Activated CD8-positive, alpha-beta T cell treated with anti-CD3 and anti-CD28 coated beads, Interleukin-2, amount 10 ng/mL, durations not matched to agents 7 days and 5 days (primary cell): ENCODE results near the gene SF3B4. TPM values are rescaled to one million over a fixed set of nuclear protein-coding genes. Genes with fewer than 3 reads are reported as not detected.
A peak's percentile ranks its signal among the peaks of the same experiment; 100 is the strongest.

Experiments used
- ATAC-seq: fragments of 150-1000 bp; cut with Tn5 transposase; one replicate; pipeline ENCODE4 v1.10.0; 2021; ENCODE audit warnings: moderate library complexity
- CTCF ChIA-PET: fragments of 350-600 bp; sonication (Branson Sonifier 250); formaldehyde crosslinking; loops from one replicate; lab custom pipeline; 2021; ENCODE audit warnings: antibody characterized with exemption; lab: Charles Lee
- POLR2A ChIA-PET: fragments of 350-600 bp; sonication (Branson Sonifier 250); formaldehyde crosslinking; loops from one replicate; lab custom pipeline; 2021; ENCODE audit warnings: antibody characterized with exemption; lab: Charles Lee
- DNase-seq: peaks from one replicate; pipeline ENCODE4 v3.0.0-alpha.2; 2020
- H3K27ac Mint-ChIP-seq: one replicate; pipeline ENCODE4 v1.8.0; 2021; ENCODE audit warnings: mild to moderate bottlenecking, mixed read lengths
- H3K27me3 Mint-ChIP-seq: one replicate; pipeline ENCODE4 v1.8.0; 2021; ENCODE audit warnings: low read depth, mixed read lengths
- H3K36me3 Mint-ChIP-seq: one replicate; pipeline ENCODE4 v1.8.0; 2021; ENCODE audit warnings: low read depth, mixed read lengths
- H3K4me1 Mint-ChIP-seq: one replicate; pipeline ENCODE4 v1.8.0; 2021; ENCODE audit warnings: low read depth, mixed read lengths
- H3K4me3 Mint-ChIP-seq: one replicate; pipeline ENCODE4 v1.8.0; 2021; ENCODE audit warnings: mild to moderate bottlenecking, mixed read lengths
- H3K9me3 Mint-ChIP-seq: one replicate; pipeline ENCODE4 v1.8.0; 2022; ENCODE audit warnings: mixed read lengths; ENCODE audit not compliant: insufficient read depth
- total RNA-seq, 2 experiments: library from RNA; stranded (reverse); gene quantifications; one replicate each; pipeline ENCODE4 v1.2.3, GENCODE V29; 2021

The SF3B4 gene
- total RNA-seq, 2 experiments from 2014 or later, result 102 to 106 TPM

- POLR2A ChIA-PET, result interaction anchor here (1.2 to 7.3 kb wide), 2 partner anchors 10 to 47 kb away, joined by 3 to 157 read pairs; a partner anchor contains a TSS
- H3K36me3 Mint-ChIP-seq, result no peaks in the 10 kb centered on the region
- no peak for ATAC-seq
- DNase-seq, result no peak
- no peaks in the 10 kb centered on the region for H3K9me3 Mint-ChIP-seq
- no peak overlapping the region for H3K27ac Mint-ChIP-seq
- H3K4me1 Mint-ChIP-seq, result peaks cover 47% of the 10 kb centered on the region
- H3K4me3 Mint-ChIP-seq, result no peak overlapping the region
- H3K27me3 Mint-ChIP-seq, result no peaks in the 10 kb centered on the region
- CTCF ChIA-PET, result interaction anchor here (0.8 to 1.4 kb wide), 3 partner anchors 9 to 67 kb away, joined by 3 to 4 read pairs (median 3); no protein-coding TSS in a partner anchor
These were observed 5.6 kb upstream of the SF3B4 start for GRCh38 chr1:149933208-149933607.

- no peaks in the 10 kb centered on the region for H3K27me3 Mint-ChIP-seq
- no peak for DNase-seq
- ChIA-PET POLR2A (interaction anchor here (1.2 to 7.3 kb wide), 2 partner anchors 11 to 46 kb away, joined by 3 to 157 read pairs; a partner anchor contains a TSS), CTCF (interaction anchor here (0.9 to 1.4 kb wide), 2 partner anchors 67 to 254 kb away, joined by 3 read pairs; no protein-coding TSS in a partner anchor)
- H3K9me3 Mint-ChIP-seq, result no peaks in the 10 kb centered on the region
- no peak overlapping the region for H3K27ac Mint-ChIP-seq
- peaks cover 3% of the 10 kb centered on the region for H3K36me3 Mint-ChIP-seq
- no peak for ATAC-seq
- H3K4me3 Mint-ChIP-seq, result no peak overlapping the region
- H3K4me1 Mint-ChIP-seq, result peaks cover 40% of the 10 kb centered on the region
These were observed 4.9 kb upstream of the SF3B4 start for GRCh38 chr1:149932474-149932873.

- DNase-seq (no peak), ATAC-seq (no peak)
- Mint-ChIP-seq H3K27ac (peak overlapping the region; percentile 28), H3K9me3 (no peaks in the 10 kb centered on the region), H3K36me3 (peaks cover 9% of the 10 kb centered on the region), H3K4me1 (peaks cover 34% of the 10 kb centered on the region), H3K27me3 (no peaks in the 10 kb centered on the region), H3K4me3 (no peak overlapping the region)
- POLR2A ChIA-PET, result interaction anchor here (0.7 to 7.3 kb wide), 2 partner anchors 12 to 45 kb away, joined by 3 to 157 read pairs; a partner anchor contains a TSS
- CTCF ChIA-PET, result interaction anchor here (0.6 to 2.4 kb wide), 5 partner anchors 13 to 444 kb away, joined by 3 to 9 read pairs (median 4); a partner anchor contains a TSS
These were observed 3.7 kb upstream of the SF3B4 start for GRCh38 chr1:149931212-149931790.

- Mint-ChIP-seq H3K27ac (no peak overlapping the region), H3K36me3 (peaks cover 23% of the 10 kb centered on the region), H3K27me3 (no peaks in the 10 kb centered on the region), H3K4me3 (no peak overlapping the region), H3K4me1 (peaks cover 47% of the 10 kb centered on the region), H3K9me3 (no peaks in the 10 kb centered on the region)
- no peak for DNase-seq
- ATAC-seq, result no peak
- CTCF ChIA-PET, result interaction anchor here (1.5 to 2.4 kb wide), 3 partner anchors 9 to 41 kb away, joined by 3 to 9 read pairs (median 6); a partner anchor contains a TSS
- POLR2A ChIA-PET, result interaction anchor here (0.6 to 7.3 kb wide), 2 partner anchors 44 to 1212 kb away, joined by 3 to 157 read pairs; a partner anchor contains a TSS
These were observed 2.3 kb upstream of the SF3B4 start for GRCh38 chr1:149929856-149930255.

- H3K27me3 Mint-ChIP-seq, result no peaks in the 10 kb centered on the region
- CTCF ChIA-PET, result interaction anchor here (1.1 to 1.8 kb wide), 3 partner anchors 9 to 34 kb away, joined by 3 to 6 read pairs (median 4); no protein-coding TSS in a partner anchor
- peak overlapping the region; percentile 96 for H3K4me3 Mint-ChIP-seq
- ATAC-seq (no peak), DNase-seq (no peak)
- peak overlapping the region; percentile 93 for H3K27ac Mint-ChIP-seq
- POLR2A ChIA-PET, result interaction anchor here (0.6 to 7.3 kb wide), 21 partner anchors 8 to 344 kb away, joined by 3 to 157 read pairs (median 4); partner anchors contain the start of genes MTMR11 and OTUD7B
- peaks cover 57% of the 10 kb centered on the region for H3K4me1 Mint-ChIP-seq
- H3K9me3 Mint-ChIP-seq, result no peaks in the 10 kb centered on the region
- peaks cover 38% of the 10 kb centered on the region for H3K36me3 Mint-ChIP-seq
These were observed 760 bp upstream of the SF3B4 start for GRCh38 chr1:149928401-149928724.

- ATAC-seq, result peak; percentile 9
- CTCF ChIA-PET, result no interaction called here
- H3K36me3 Mint-ChIP-seq, result peaks cover 49% of the 10 kb centered on the region
These were observed 494 bp downstream of the SF3B4 start for GRCh38 chr1:149927056-149927562.

GRCh38 chr1:149926296-149926695 lies 1.3 kb downstream of the SF3B4 start:
- H3K4me1 Mint-ChIP-seq, result peaks cover 50% of the 10 kb centered on the region
- H3K4me3 Mint-ChIP-seq, result peak overlapping the region; percentile 96
- ChIA-PET POLR2A (interaction anchor here (2.1 kb wide), 1 partner anchor 39 kb away, joined by 23 read pairs; a partner anchor contains a TSS), CTCF (no interaction called here)
- H3K27ac Mint-ChIP-seq, result peak overlapping the region; percentile 17
- DNase-seq (no peak), ATAC-seq (no peak)
- no peaks in the 10 kb centered on the region for H3K9me3 Mint-ChIP-seq
- no peaks in the 10 kb centered on the region for H3K27me3 Mint-ChIP-seq
- H3K36me3 Mint-ChIP-seq, result peaks cover 55% of the 10 kb centered on the region

More at GRCh38 chr1:149927056-149927562, 494 bp downstream of the SF3B4 start:
- Mint-ChIP-seq H3K4me3 (peak overlapping the region; percentile 96), H3K27me3 (no peaks in the 10 kb centered on the region), H3K9me3 (no peaks in the 10 kb centered on the region), H3K27ac (peak overlapping the region; percentile 93), H3K4me1 (peaks cover 57% of the 10 kb centered on the region)
- POLR2A ChIA-PET, result interaction anchor here (2.1 kb wide), 1 partner anchor 40 kb away, joined by 23 read pairs; a partner anchor contains a TSS
- DNase-seq, result no peak

GRCh38 chr1:149925751-149926150 lies 1.9 kb downstream of the SF3B4 start:
- Mint-ChIP-seq H3K27ac (peak overlapping the region; percentile 17), H3K9me3 (no peaks in the 10 kb centered on the region), H3K4me3 (peak overlapping the region; percentile 96), H3K4me1 (peaks cover 47% of the 10 kb centered on the region), H3K27me3 (no peaks in the 10 kb centered on the region), H3K36me3 (peaks cover 55% of the 10 kb centered on the region)
- ChIA-PET POLR2A (interaction anchor here (2.1 kb wide), 1 partner anchor 38 kb away, joined by 23 read pairs; a partner anchor contains a TSS), CTCF (no interaction called here)
- DNase-seq, result no peak
- ATAC-seq, result no peak

GRCh38 chr1:149925345-149925744 lies 2.3 kb downstream of the SF3B4 start:
- DNase-seq (no peak), ATAC-seq (no peak)
- Mint-ChIP-seq H3K36me3 (peaks cover 55% of the 10 kb centered on the region), H3K4me3 (peak overlapping the region; percentile 41), H3K27ac (no peak overlapping the region), H3K27me3 (no peaks in the 10 kb centered on the region), H3K4me1 (peaks cover 43% of the 10 kb centered on the region), H3K9me3 (no peaks in the 10 kb centered on the region)
- ChIA-PET CTCF (no interaction called here), POLR2A (interaction anchor here (0.6 to 2.1 kb wide), 2 partner anchors 9 to 38 kb away, joined by 3 to 23 read pairs; a partner anchor contains a TSS)

- Mint-ChIP-seq H3K27me3 (no peaks in the 10 kb centered on the region), H3K4me1 (peaks cover 38% of the 10 kb centered on the region), H3K4me3 (no peak overlapping the region), H3K36me3 (peaks cover 55% of the 10 kb centered on the region), H3K27ac (no peak overlapping the region), H3K9me3 (no peaks in the 10 kb centered on the region)
- DNase-seq, result no peak
- ChIA-PET CTCF (no interaction called here), POLR2A (interaction anchor here (0.8 to 1.2 kb wide), 2 partner anchors 16 to 226 kb away, joined by 3 read pairs; partner anchors contain the start of gene PLEKHO1)
- ATAC-seq, result no peak
These were observed 4.0 kb downstream of the SF3B4 start for GRCh38 chr1:149923626-149924025.

GRCh38 chr1:149917571-149918144 lies 9.9 kb downstream of the SF3B4 start, which contains the start of gene SV2A:
TSS of gene SV2A (minus strand) at chr1:149917844. CDS start at chr1:149913840, 4,004 bp downstream.
- ATAC-seq (peak; percentile 70), DNase-seq (peak; percentile 59)
- ChIA-PET POLR2A (interaction anchor here (0.6 to 4.7 kb wide), 2 partner anchors 10 to 30 kb away, joined by 4 to 52 read pairs; partner anchors contain the start of gene SF3B4), CTCF (interaction anchor here (1.1 kb wide), 1 partner anchor 269 kb away, joined by 3 read pairs; no protein-coding TSS in a partner anchor)
- Mint-ChIP-seq H3K27me3 (no peaks in the 10 kb centered on the region), H3K9me3 (no peaks in the 10 kb centered on the region), H3K4me3 (peak within 1 kb of the TSS; percentile 89), H3K27ac (peak within 1 kb of the TSS; percentile 67), H3K36me3 (peaks cover 22% of the 10 kb centered on the region), H3K4me1 (peaks cover 56% of the 10 kb centered on the region)
